Endodermal cell (in vitro differentiated cells): ENCODE data around the gene GEMIN5. TPM values are rescaled to one million over a fixed set of nuclear protein-coding genes. Genes with fewer than 3 reads are reported as not detected.
A peak's percentile ranks its signal among the peaks of the same experiment; 100 is the strongest.
"Not testable (repeated sequence)": the region's sequence is repeated elsewhere in the genome, so short reads cannot be mapped to it uniquely, and the experiment has no call there.

Experiments used
- DNase-seq: peaks from one replicate; pipeline ENCODE4 v3.0.0-alpha.2; 2017
- H3K27ac ChIP-seq: 2 replicates; pipeline ENCODE4 v1.5.1; 2013; ENCODE audit warnings: mild to moderate bottlenecking, low read depth, low read length, moderate library complexity
- H3K27me3 ChIP-seq: 2 replicates; pipeline ENCODE4 v1.6.1; 2013; ENCODE audit warnings: mild to moderate bottlenecking, low read length, moderate library complexity; ENCODE audit not compliant: insufficient read depth, control insufficient read depth, poor library complexity, severe bottlenecking
- H3K36me3 ChIP-seq: 2 replicates; pipeline ENCODE4 v1.7.0; 2013; ENCODE audit warnings: mild to moderate bottlenecking, low read length, moderate library complexity; ENCODE audit not compliant: control insufficient read depth, insufficient read depth
- H3K4me1 ChIP-seq: one replicate; pipeline ENCODE4 v1.7.0; 2013; ENCODE audit warnings: low read length; ENCODE audit not compliant: control insufficient read depth, insufficient read depth
- H3K4me3 ChIP-seq: 2 replicates; pipeline ENCODE4 v1.5.1; 2013; ENCODE audit warnings: mild to moderate bottlenecking, low read length, moderate library complexity
- H3K9ac ChIP-seq: 2 replicates; pipeline ENCODE4 v1.6.1; 2013; ENCODE audit warnings: mild to moderate bottlenecking, low read length, moderate library complexity; ENCODE audit not compliant: poor library complexity, severe bottlenecking; ENCODE audit errors: extremely low read depth
- H3K9me3 ChIP-seq: 2 replicates; pipeline ENCODE4 v1.6.1; 2013; ENCODE audit warnings: mild to moderate bottlenecking, low read length, moderate library complexity; ENCODE audit not compliant: control insufficient read depth
- H3K27ac Mint-ChIP-seq: 2 replicates; pipeline ENCODE4 v1.8.0; 2020; ENCODE audit warnings: mixed read lengths
- H3K27me3 Mint-ChIP-seq: 2 replicates; pipeline ENCODE4 v1.8.0; 2021; ENCODE audit warnings: mild to moderate bottlenecking, mixed read lengths; ENCODE audit not compliant: insufficient read depth
- H3K36me3 Mint-ChIP-seq: 2 replicates; pipeline ENCODE4 v1.8.0; 2020; ENCODE audit warnings: low read depth, mixed read lengths
- H3K4me1 Mint-ChIP-seq: 2 replicates; pipeline ENCODE4 v1.8.0; 2020; ENCODE audit warnings: mixed read lengths
- H3K4me3 Mint-ChIP-seq: 2 replicates; pipeline ENCODE4 v1.8.0; 2020; ENCODE audit warnings: mild to moderate bottlenecking, moderate library complexity, mixed read lengths
- H3K9me3 Mint-ChIP-seq: 2 replicates; pipeline ENCODE4 v1.8.0; 2020; ENCODE audit warnings: mild to moderate bottlenecking, mixed read lengths
- CTCF ChIP-seq: fragments of 200-600 bp; sonication (generic); conservative IDR thresholded peaks from 2 replicates; pipeline ENCODE4 v1.5.0; 2021; ENCODE audit warnings: antibody characterized with exemption, mild to moderate bottlenecking
- WGBS, 2 experiments: methylation state at CpG; one replicate each; pipeline versions ENCODE4 v1.1.5 to v1.1.7; 2013; ENCODE audit warnings: missing lambda C conversion rate in 2 of 2, mixed read lengths in 1 of 2; ENCODE audit not compliant: insufficient coverage in 1 of 2, insufficient read length in 1 of 2; 5-methylcytosine and 5-hydroxymethylcytosine counted together
- long read RNA-seq, 4 experiments: library from polyadenylated mRNA in 2 of 4; library from RNA in 1 of 4; library from capped mRNA in 1 of 4; stranded (forward) in 3 of 4; unstranded in 1 of 4; transcript quantifications; one replicate each; pipeline ENCODE4 v2.0.0, GENCODE V29; 2020 to 2021; ENCODE audit warnings: inconsistent platforms in 1 of 4
- polyA plus RNA-seq, 2 experiments: library from polyadenylated mRNA; stranded (reverse); fragments of 50-300 nt; gene quantifications; one replicate each; pipeline ENCODE4 v1.2.3, GENCODE V29; 2013
- total RNA-seq, 2 donors: library from RNA; stranded (reverse); fragmentation: NEBNext Ultra II Directional in 1 of 2; extraction: Animal tissue kit (Norgen Biotek cat#: 25700) in 1 of 2; gene quantifications; 2 replicates in 1 of 2; 3 replicates in 1 of 2; pipeline ENCODE4 v1.2.1, GENCODE V29; 2021

The GEMIN5 gene
- total RNA-seq: 10 to 100 TPM; 25.6 to 26.4 TPM
- polyA plus RNA-seq (2013, experiment 1 of 2): 20.0 TPM
- polyA plus RNA-seq (2013, experiment 2 of 2): 20.9 TPM
- long read RNA-seq, experiment 1, partial matches to known transcripts: 9 of 10 reads
- long read RNA-seq, experiment 1, other reads (novel, unspliced or antisense): 1 of 10 reads
- long read RNA-seq, experiment 2, full-length matches to known transcripts: 29 of 52 reads
- long read RNA-seq, experiment 2, partial matches to known transcripts: 15 of 52 reads
- long read RNA-seq, experiment 2, other reads (novel, unspliced or antisense): 8 of 52 reads
- long read RNA-seq, experiment 3, full-length matches to known transcripts: 20 of 111 reads
- long read RNA-seq, experiment 3, partial matches to known transcripts: 85 of 111 reads
- long read RNA-seq, experiment 3, other reads (novel, unspliced or antisense): 6 of 111 reads
- long read RNA-seq, experiment 4, partial matches to known transcripts: 5 of 5 reads
- long read RNA-seq, experiment 4, other reads (novel, unspliced or antisense): 0 of 5 reads

GRCh38 chr5:154937718-154938466 lies at the start of gene GEMIN5:
Gene GEMIN5, minus strand, starts transcription at chr5:154938211. Its CDS starts 78 bp downstream, at chr5:154938133.
- H3K9me3 Mint-ChIP-seq: no peaks in the 10 kb centered on the region
- H3K27ac Mint-ChIP-seq: peak within 1 kb of the TSS; percentile 85
- H3K4me1 Mint-ChIP-seq: peaks cover 22% of the 10 kb centered on the region
- peak within 1 kb of the TSS; percentile 82 for H3K4me3 Mint-ChIP-seq
- peak within 1 kb of the TSS; percentile 95 for H3K4me3 ChIP-seq
- TF ChIP-seq CTCF: no peak
- peak within 1 kb of the TSS; percentile 20 for H3K27ac ChIP-seq
- H3K9me3 ChIP-seq: no peaks in the 10 kb centered on the region
- peaks cover 4% of the 10 kb centered on the region for H3K4me1 ChIP-seq
- peaks cover 15% of the 10 kb centered on the region for H3K36me3 Mint-ChIP-seq
- no peaks in the 10 kb centered on the region for H3K27me3 Mint-ChIP-seq
- peak within 1 kb of the TSS; percentile 61 for H3K9ac ChIP-seq
- peak; percentile 96 for DNase-seq
- WGBS, 2 experiments: 1% methylated on average over 46 to 61 of the region's 61 CpGs
- H3K27me3 ChIP-seq: no peaks in the 10 kb centered on the region
- peaks cover 34% of the 10 kb centered on the region for H3K36me3 ChIP-seq

- Histone ChIP-seq H3K4me3 (no peak overlapping the region), H3K27ac (no peak overlapping the region), H3K9ac (no peak overlapping the region), H3K9me3 (no peaks in the 10 kb centered on the region), H3K27me3 (no peaks in the 10 kb centered on the region), H3K36me3 (no peaks in the 10 kb centered on the region), H3K4me1 (no peaks in the 10 kb centered on the region)
- Mint-ChIP-seq H3K27me3 (no peaks in the 10 kb centered on the region), H3K27ac (no peak overlapping the region), H3K4me3 (no peak overlapping the region), H3K4me1 (no peaks in the 10 kb centered on the region), H3K9me3 (peaks cover 12% of the 10 kb centered on the region), H3K36me3 (peaks cover 7% of the 10 kb centered on the region)
- no peak for TF ChIP-seq CTCF
- WGBS, 2 experiments: 82 to 95% methylated on average over 3 of the region's 4 CpGs
- no peak for DNase-seq
These were observed 48.1 kb upstream of the GEMIN5 start for GRCh38 chr5:154986151-154986550.

GRCh38 chr5:154984946-154985516 lies 47.0 kb upstream of the GEMIN5 start:
- Mint-ChIP-seq H3K4me3 (no peak overlapping the region), H3K9me3 (peaks cover 12% of the 10 kb centered on the region), H3K27ac (no peak overlapping the region), H3K36me3 (peaks cover 9% of the 10 kb centered on the region), H3K27me3 (no peaks in the 10 kb centered on the region), H3K4me1 (no peaks in the 10 kb centered on the region)
- no peak for DNase-seq
- no peak overlapping the region for H3K27ac ChIP-seq
- no peak overlapping the region for H3K4me3 ChIP-seq
- no peaks in the 10 kb centered on the region for H3K9me3 ChIP-seq
- no peaks in the 10 kb centered on the region for H3K27me3 ChIP-seq
- H3K4me1 ChIP-seq: no peaks in the 10 kb centered on the region
- no peak overlapping the region for H3K9ac ChIP-seq
- WGBS, 2 experiments: 80 to 90% methylated on average over 7 of the region's 8 CpGs
- H3K36me3 ChIP-seq: no peaks in the 10 kb centered on the region
- TF ChIP-seq CTCF: no peak

- H3K36me3 ChIP-seq: peaks cover 26% of the 10 kb centered on the region
- DNase-seq, H3K9ac ChIP-seq, H3K4me3 Mint-ChIP-seq, H3K4me1 ChIP-seq, H3K27ac ChIP-seq, H3K4me3 ChIP-seq, H3K27me3 Mint-ChIP-seq, H3K4me1 Mint-ChIP-seq, H3K9me3 ChIP-seq, H3K27ac Mint-ChIP-seq, H3K27me3 ChIP-seq: not testable (repeated sequence)
- Mint-ChIP-seq H3K36me3 (peaks cover 29% of the 10 kb centered on the region), H3K9me3 (peaks cover 24% of the 10 kb centered on the region)
- 93% methylated on average over 2 of the region's 2 CpGs; no CpG with 5 or more reads in 1 of the 2 experiments for WGBS, 2 experiments
These were observed 40.3 kb upstream of the GEMIN5 start for GRCh38 chr5:154978294-154978693.
